Measurements from ENCODE around the gene AURKA.

Gene AURKA

GRCh38 chr20:56429502-56429901 is 37.5 kb upstream of the AURKA start:
- no peaks in the 10 kb centered on the region for H3K36me3 ChIP-seq
- H3K27me3 ChIP-seq, result 0 out of 2 replicates have a peak, but pooled peaks cover 4% of the 10 kb centered on the region
- no peak for DNase-seq
- no peak overlapping the region for H3K4me3 ChIP-seq (ENCODE audit: low read depth, low read length)
- no peak for TF ChIP-seq CTCF (IDR thresholded peaks at IDR 0.05; ENCODE audit: low read depth, low read length)
- H3K9me3 ChIP-seq, result no peaks in the 10 kb centered on the region; the same call in 1 of the 2 replicates
- H3K4me1 ChIP-seq, result no peaks in the 10 kb centered on the region

GRCh38 chr20:56428881-56429280 is 36.9 kb upstream of the AURKA start:
- TF ChIP-seq CTCF (IDR thresholded peaks at IDR 0.05; ENCODE audit: low read depth, low read length), result no peak
- no peaks in the 10 kb centered on the region for H3K36me3 ChIP-seq
- 0 out of 2 replicates have a peak, but pooled peaks cover 4% of the 10 kb centered on the region for H3K27me3 ChIP-seq
- no peaks in the 10 kb centered on the region; the same call in 1 of the 2 replicates for H3K9me3 ChIP-seq
- no peak overlapping the region for H3K4me3 ChIP-seq (ENCODE audit: low read depth, low read length)
- H3K4me1 ChIP-seq, result no peaks in the 10 kb centered on the region
- DNase-seq, result no peak

GRCh38 chr20:56428410-56428809 is 36.4 kb upstream of the AURKA start:
- Histone ChIP-seq H3K36me3 (no peaks in the 10 kb centered on the region), H3K4me3 (ENCODE audit: low read depth, low read length) (no peak overlapping the region), H3K4me1 (no peaks in the 10 kb centered on the region), H3K9me3 (no peaks in the 10 kb centered on the region; the same call in 1 of the 2 replicates), H3K27me3 (0 out of 2 replicates have a peak, but pooled peaks cover 4% of the 10 kb centered on the region)
- TF ChIP-seq CTCF (IDR thresholded peaks at IDR 0.05; ENCODE audit: low read depth, low read length), result no peak
- no peak for DNase-seq

- no peak overlapping the region for H3K4me3 ChIP-seq (ENCODE audit: low read depth, low read length)
- no peak for DNase-seq
- 0 out of 2 replicates have a peak, but pooled peaks cover 4% of the 10 kb centered on the region for H3K27me3 ChIP-seq
- H3K4me1 ChIP-seq, result no peaks in the 10 kb centered on the region
- no peaks in the 10 kb centered on the region; the same call in 1 of the 2 replicates for H3K9me3 ChIP-seq
- TF ChIP-seq CTCF (IDR thresholded peaks at IDR 0.05; ENCODE audit: low read depth, low read length), result no peak
- H3K36me3 ChIP-seq, result no peaks in the 10 kb centered on the region
These were observed 35.8 kb upstream of the AURKA start for GRCh38 chr20:56427797-56428196.

GRCh38 chr20:56426926-56427325 is 34.9 kb upstream of the AURKA start:
- TF ChIP-seq CTCF (IDR thresholded peaks at IDR 0.05; ENCODE audit: low read depth, low read length), result no peak
- Histone ChIP-seq H3K4me1 (no peaks in the 10 kb centered on the region), H3K36me3 (no peaks in the 10 kb centered on the region), H3K9me3 (no peaks in the 10 kb centered on the region; the same call in 1 of the 2 replicates), H3K27me3 (0 out of 2 replicates have a peak, but pooled peaks cover 4% of the 10 kb centered on the region), H3K4me3 (ENCODE audit: low read depth, low read length) (no peak overlapping the region)
- DNase-seq, result no peak

- H3K9me3 ChIP-seq, result no peaks in the 10 kb centered on the region; the same call in 1 of the 2 replicates
- no peak for DNase-seq
- 0 out of 2 replicates have a peak, but pooled peaks cover 4% of the 10 kb centered on the region for H3K27me3 ChIP-seq
- H3K36me3 ChIP-seq, result no peaks in the 10 kb centered on the region
- no peak overlapping the region for H3K4me3 ChIP-seq (ENCODE audit: low read depth, low read length)
- H3K4me1 ChIP-seq, result no peaks in the 10 kb centered on the region
- TF ChIP-seq CTCF (IDR thresholded peaks at IDR 0.05; ENCODE audit: low read depth, low read length), result no peak
These were observed 34.0 kb upstream of the AURKA start for GRCh38 chr20:56426026-56426425.
